Panc1 (cell line): ENCODE measurements around the gene SH3BP5.

Source experiments
- CTCF ChIP-seq: fragments of 450-650 bp; IDR thresholded peaks from 2 replicates; pipeline ENCODE4 v1.5.1; 2017; ENCODE audit warnings: mild to moderate bottlenecking
- REST ChIP-seq, 2 experiments: IDR thresholded peaks; 2 replicates each; pipeline ENCODE4 v1.6.1; 2011 to 2012; ENCODE audit warnings: low read depth in 2 of 2, control low read depth in 1 of 2, low read length in 1 of 2, mild to moderate bottlenecking in 1 of 2, moderate library complexity in 1 of 2; ENCODE audit not compliant: insufficient read depth in 1 of 2

- TF ChIP-seq CTCF, result no peak
- TF ChIP-seq REST (IDR thresholded peaks at IDR 0.05; ENCODE audit: insufficient read depth in 1 of 2, low read depth in 2 of 2, low read length in 1 of 2), result no peak
Observed at GRCh38 chr3:15246186-15246585, 86.2 kb downstream of the SH3BP5 start.
